WERI-Rb-1 (cell line): ENCODE measurements around the gene NUDT5.
"Not testable (repeated sequence)": the region's sequence is repeated elsewhere in the genome, so short reads cannot be mapped to it uniquely, and the experiment has no call there.

ENCODE experiments used
- DNase-seq: peaks from one replicate; pipeline ENCODE4 v3.0.0-alpha.2; 2020
- H3K27ac ChIP-seq: fragments of 250-450 bp; sonication (Bioruptor Pico); 2 replicates; pipeline ENCODE4 v1.5.1; 2020; ENCODE audit warnings: mild to moderate bottlenecking, moderate library complexity
- H3K27me3 ChIP-seq: fragments of 250-450 bp; sonication (Bioruptor Pico); 2 replicates; pipeline ENCODE4 v1.5.1; 2021; ENCODE audit warnings: mild to moderate bottlenecking, low read depth, moderate library complexity; ENCODE audit not compliant: insufficient read depth, severe bottlenecking
- H3K36me3 ChIP-seq: fragments of 250-450 bp; sonication (Bioruptor Pico); 2 replicates; pipeline ENCODE4 v1.5.1; 2020; ENCODE audit warnings: mild to moderate bottlenecking, moderate library complexity
- H3K4me3 ChIP-seq: 2 replicates; pipeline ENCODE4 v1.5.1; 2011; ENCODE audit warnings: low read depth, mild to moderate bottlenecking, control low read depth, low read length
- H3K9me3 ChIP-seq: fragments of 250-450 bp; sonication (Bioruptor Pico); 2 replicates; pipeline ENCODE4 v1.5.1; 2021; ENCODE audit warnings: mild to moderate bottlenecking, moderate library complexity; ENCODE audit not compliant: severe bottlenecking
- TF ChIP-seq, protein P1 (sequence below): IDR thresholded peaks from 2 replicates; pipeline ENCODE4 v1.5.1; 2011; ENCODE audit warnings: low read depth, mild to moderate bottlenecking, control low read depth, inconsistent platforms, low read length

The NUDT5 gene

DNA sequence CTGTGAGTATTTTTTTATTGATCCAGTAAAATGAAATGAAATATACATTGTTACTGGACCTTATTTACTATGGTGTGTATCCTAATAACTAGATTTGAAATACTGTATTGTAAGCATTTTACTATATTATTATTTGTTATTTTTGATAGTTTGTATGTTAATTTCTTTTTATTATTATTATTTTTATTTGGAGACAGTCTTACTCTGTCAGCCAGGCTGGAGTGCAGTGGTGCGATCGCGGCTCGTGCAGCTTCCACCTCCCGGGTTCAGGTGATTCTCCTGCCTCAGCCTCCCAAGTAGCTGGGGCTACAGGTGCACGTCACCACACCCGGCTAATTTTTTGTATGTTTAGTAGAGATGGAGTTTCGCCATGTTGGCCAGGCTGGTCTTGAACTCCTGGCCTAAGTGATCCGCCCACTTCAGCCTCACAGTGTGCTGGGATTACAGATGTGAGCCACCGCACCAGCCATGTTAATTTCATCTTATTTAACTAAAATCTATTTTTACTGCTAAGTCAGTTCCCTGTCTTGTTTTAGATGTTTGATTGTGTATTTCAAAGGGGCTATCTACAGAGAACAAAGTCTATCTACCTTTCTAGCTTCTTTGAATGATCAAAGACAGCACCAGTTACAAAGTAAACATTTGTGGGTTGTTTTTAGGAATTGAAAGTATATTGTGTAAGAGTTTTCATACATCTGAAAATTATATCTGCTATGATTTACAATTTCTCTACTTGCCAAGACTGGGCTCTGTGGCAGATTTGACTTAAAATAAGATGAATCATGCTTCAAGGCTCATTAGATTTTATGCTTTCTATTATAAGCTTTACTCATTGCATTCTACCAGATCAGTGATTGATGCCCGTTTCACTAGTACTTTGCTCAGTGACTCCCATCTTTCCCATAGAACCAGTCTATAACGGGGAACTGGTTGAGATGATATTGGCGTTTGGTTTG lies 41.9 kb upstream of the NUDT5 start:
- no peak overlapping the region for H3K4me3 ChIP-seq
- H3K9me3 ChIP-seq: no peaks in the 10 kb centered on the region
- no peaks in the 10 kb centered on the region for H3K27me3 ChIP-seq
- no peak overlapping the region for H3K27ac ChIP-seq
- DNase-seq: no peak
- peaks cover 13% of the 10 kb centered on the region for H3K36me3 ChIP-seq
- TF ChIP-seq, protein P1, sequence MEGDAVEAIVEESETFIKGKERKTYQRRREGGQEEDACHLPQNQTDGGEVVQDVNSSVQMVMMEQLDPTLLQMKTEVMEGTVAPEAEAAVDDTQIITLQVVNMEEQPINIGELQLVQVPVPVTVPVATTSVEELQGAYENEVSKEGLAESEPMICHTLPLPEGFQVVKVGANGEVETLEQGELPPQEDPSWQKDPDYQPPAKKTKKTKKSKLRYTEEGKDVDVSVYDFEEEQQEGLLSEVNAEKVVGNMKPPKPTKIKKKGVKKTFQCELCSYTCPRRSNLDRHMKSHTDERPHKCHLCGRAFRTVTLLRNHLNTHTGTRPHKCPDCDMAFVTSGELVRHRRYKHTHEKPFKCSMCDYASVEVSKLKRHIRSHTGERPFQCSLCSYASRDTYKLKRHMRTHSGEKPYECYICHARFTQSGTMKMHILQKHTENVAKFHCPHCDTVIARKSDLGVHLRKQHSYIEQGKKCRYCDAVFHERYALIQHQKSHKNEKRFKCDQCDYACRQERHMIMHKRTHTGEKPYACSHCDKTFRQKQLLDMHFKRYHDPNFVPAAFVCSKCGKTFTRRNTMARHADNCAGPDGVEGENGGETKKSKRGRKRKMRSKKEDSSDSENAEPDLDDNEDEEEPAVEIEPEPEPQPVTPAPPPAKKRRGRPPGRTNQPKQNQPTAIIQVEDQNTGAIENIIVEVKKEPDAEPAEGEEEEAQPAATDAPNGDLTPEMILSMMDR: no peak

DNA sequence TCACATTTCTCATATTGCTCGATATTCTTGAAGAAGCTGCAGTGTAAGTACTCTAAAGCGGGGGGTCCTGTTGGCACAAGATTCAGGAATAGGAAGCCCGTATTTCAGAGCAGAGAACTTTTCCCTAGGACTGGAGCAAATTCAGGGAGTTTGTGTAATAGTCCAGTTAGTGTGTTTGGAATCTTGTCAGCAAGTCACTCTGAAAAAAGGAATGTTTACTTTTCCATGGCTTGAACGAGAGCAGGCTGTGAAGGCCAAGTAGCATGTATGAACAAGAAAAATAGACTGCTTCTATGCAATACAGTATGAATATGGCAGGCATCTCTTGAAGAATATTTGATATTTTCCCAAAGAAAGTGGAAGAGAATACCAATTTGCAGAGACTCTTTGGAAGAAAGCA lies 40.1 kb upstream of the NUDT5 start:
- TF ChIP-seq, protein P1: no peak
- Histone ChIP-seq H3K27me3 (no peaks in the 10 kb centered on the region), H3K4me3 (no peak overlapping the region), H3K27ac (no peak overlapping the region), H3K36me3 (peaks cover 13% of the 10 kb centered on the region), H3K9me3 (no peaks in the 10 kb centered on the region)
- DNase-seq: no peak

DNA sequence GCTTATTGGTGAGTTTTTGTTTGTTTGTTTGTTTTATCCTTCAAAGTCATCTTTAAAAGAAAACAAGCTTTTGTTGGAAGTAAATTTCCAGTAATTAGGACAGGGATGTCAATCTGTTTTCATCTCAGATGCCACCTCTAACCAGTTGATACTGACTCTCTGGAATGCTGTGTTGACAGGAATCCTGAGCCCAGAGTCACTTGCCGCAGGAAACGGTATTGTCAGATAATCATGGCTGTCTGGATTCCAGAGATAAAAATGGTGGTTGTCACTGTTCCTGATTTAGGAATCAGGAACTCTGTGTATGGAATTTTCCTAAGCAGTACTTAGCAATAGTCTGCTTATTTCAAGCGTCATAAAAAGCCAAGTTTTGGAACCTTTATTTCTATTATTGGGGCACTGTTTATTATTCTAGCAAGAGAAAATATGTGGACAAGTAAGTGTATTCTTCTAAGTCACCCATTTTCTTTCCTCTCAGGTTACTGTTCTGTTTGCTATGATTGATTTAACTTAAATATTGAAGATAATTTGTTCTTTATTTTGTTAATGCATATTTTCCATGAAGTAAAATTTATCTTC lies 39.5 kb upstream of the NUDT5 start:
- no peak overlapping the region for H3K4me3 ChIP-seq
- H3K9me3 ChIP-seq: no peaks in the 10 kb centered on the region
- H3K36me3 ChIP-seq: peaks cover 13% of the 10 kb centered on the region
- TF ChIP-seq, protein P1: no peak
- DNase-seq: no peak
- no peak overlapping the region for H3K27ac ChIP-seq
- no peaks in the 10 kb centered on the region for H3K27me3 ChIP-seq

DNA sequence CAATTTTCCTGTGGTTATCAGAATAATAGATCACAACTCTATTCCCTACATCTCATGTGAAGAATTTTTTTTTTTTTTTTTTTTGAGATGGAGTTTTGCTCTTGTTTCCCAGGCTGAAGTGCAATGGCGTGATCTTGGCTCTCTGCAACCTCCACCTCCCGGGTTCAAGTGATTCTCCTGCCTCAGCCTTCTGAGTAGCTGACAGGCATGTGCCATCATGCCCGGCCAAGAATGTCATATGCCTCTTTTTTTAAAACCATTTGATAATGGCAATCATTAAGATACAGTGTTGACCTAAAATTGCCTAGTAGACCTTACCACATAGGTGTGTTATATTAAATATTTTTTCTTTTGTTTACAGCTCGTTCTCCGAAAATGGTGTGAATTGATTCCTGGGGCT lies 39.0 kb upstream of the NUDT5 start:
- not testable (repeated sequence) for H3K27ac ChIP-seq, H3K4me3 ChIP-seq, H3K27me3 ChIP-seq, DNase-seq, H3K9me3 ChIP-seq
- H3K36me3 ChIP-seq: peaks cover 13% of the 10 kb centered on the region

DNA sequence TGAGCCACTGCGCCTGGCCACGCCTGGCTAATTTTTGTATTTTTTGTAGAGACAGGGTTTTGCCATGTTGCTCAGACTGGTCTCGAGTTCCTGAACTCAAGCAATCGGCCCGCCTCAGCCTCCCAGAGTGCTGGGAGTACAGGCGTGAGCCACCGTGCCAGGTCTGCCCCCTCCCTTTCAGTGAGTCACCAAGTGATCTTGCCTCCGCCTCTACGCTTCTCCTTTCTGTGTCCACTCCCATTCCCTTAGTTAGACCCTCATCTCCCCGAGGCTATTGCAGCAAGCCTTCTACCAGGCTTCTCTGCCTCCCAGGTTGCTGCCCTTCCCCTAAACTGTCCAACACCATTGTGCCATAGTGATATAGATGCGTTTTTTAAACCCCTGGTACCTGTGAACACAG lies 33.2 kb upstream of the NUDT5 start:
- H3K36me3 ChIP-seq: no peaks in the 10 kb centered on the region; the same call in 1 of the 2 replicates
- H3K27ac ChIP-seq: no peak overlapping the region
- no peak for DNase-seq
- H3K27me3 ChIP-seq: no peaks in the 10 kb centered on the region
- H3K4me3 ChIP-seq: no peak overlapping the region
- no peaks in the 10 kb centered on the region for H3K9me3 ChIP-seq
- TF ChIP-seq, protein P1: no peak

DNA sequence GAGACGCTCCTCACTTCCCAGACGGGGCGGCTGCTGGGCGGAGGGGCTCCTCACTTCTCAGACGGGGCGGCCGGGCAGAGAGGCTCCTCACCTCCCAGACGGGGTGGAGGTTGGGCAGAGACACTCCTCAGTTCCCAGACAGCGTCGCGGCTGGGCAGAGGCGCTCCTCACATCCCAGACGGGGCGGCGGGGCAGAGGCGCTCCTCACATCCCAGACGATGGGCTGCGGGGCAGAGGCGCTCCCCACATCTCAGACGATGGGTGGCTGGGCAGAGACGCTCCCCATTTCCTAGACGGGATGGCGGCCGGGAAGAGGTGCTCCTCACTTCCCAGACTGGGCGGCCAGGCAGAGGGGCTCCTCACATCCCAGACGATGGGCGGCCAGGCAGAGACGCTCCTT lies 30.7 kb upstream of the NUDT5 start:
- H3K27me3 ChIP-seq, H3K4me3 ChIP-seq, H3K36me3 ChIP-seq, DNase-seq, H3K27ac ChIP-seq, H3K9me3 ChIP-seq: not testable (repeated sequence)
